Keratinocyte (primary cell): Measurements from ENCODE around the gene CAPZA1.
"Not testable (repeated sequence)": the region's sequence is repeated elsewhere in the genome, so short reads cannot be mapped to it uniquely, and the experiment has no call there.

Source experiments
- EZH2 ChIP-seq: IDR thresholded peaks from one replicate; pipeline ENCODE4 v1.6.1; 2012; ENCODE audit warnings: inconsistent platforms, mild to moderate bottlenecking, low read length, moderate library complexity
- TF ChIP-seq, protein P1 (sequence below), 3 experiments: IDR thresholded peaks in 1 of 3; conservative IDR thresholded peaks in 1 of 3; optimal IDR thresholded peaks in 1 of 3; 2 replicates in 2 of 3; 3 replicates in 1 of 3; pipeline versions ENCODE3 to v1.5.1; 2011; ENCODE audit warnings: low read length in 3 of 3, mild to moderate bottlenecking in 3 of 3, moderate library complexity in 2 of 3, control low read depth in 1 of 3, inconsistent platforms in 1 of 3; ENCODE audit not compliant: insufficient read depth in 2 of 3; ENCODE audit errors: extremely low read depth in 1 of 3

DNA sequence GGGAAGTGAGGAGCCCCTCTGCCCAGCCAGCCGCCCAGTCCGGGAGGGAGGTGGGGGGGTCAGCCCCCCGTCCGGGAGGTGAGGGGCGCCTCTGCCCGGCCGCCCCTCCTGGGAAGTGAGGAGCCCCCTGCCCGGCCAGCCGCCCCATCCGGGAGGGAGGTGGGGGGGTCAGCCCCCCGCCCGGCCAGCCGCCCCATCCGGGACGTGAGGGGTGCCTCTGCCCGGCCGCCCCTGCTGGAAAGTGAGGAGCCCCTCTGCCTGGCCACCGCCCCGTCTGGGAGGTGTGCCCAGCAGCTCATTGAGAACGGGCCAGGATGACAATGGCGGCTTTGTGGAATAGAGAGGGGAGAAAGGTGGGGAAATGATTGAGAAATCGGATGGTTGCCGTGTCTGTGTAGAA lies 20.8 kb downstream of the CAPZA1 start:
- TF ChIP-seq, protein P1, sequence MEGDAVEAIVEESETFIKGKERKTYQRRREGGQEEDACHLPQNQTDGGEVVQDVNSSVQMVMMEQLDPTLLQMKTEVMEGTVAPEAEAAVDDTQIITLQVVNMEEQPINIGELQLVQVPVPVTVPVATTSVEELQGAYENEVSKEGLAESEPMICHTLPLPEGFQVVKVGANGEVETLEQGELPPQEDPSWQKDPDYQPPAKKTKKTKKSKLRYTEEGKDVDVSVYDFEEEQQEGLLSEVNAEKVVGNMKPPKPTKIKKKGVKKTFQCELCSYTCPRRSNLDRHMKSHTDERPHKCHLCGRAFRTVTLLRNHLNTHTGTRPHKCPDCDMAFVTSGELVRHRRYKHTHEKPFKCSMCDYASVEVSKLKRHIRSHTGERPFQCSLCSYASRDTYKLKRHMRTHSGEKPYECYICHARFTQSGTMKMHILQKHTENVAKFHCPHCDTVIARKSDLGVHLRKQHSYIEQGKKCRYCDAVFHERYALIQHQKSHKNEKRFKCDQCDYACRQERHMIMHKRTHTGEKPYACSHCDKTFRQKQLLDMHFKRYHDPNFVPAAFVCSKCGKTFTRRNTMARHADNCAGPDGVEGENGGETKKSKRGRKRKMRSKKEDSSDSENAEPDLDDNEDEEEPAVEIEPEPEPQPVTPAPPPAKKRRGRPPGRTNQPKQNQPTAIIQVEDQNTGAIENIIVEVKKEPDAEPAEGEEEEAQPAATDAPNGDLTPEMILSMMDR (optimal IDR thresholded peaks at IDR 0.05 in 1 of 3, IDR thresholded peaks at IDR 0.05 in 1 of 3, conservative IDR thresholded peaks at IDR 0.05 in 1 of 3; ENCODE audit: extremely low read depth in 1 of 3, insufficient read depth in 2 of 3, low read length in 3 of 3): not testable (repeated sequence)
- not testable (repeated sequence) for TF ChIP-seq EZH2
